ENCODE measurements around the gene BCAR1.

BCAR1 gene

GRCh38 chr16:75251280-75252048 lies at the start of gene BCAR1:
TSS of gene BCAR1 (minus strand) at chr16:75251624. CDS start at chr16:75251482, 142 bp downstream.
- TF ChIP-seq CTCF (conservative IDR thresholded peaks at IDR 0.05) (no peak), ZFX (IDR thresholded peaks at IDR 0.05) (peak; percentile 84; the same call in 1 of the 2 replicates)
- peak within 1 kb of the TSS; percentile 98 for H3K27ac ChIP-seq

GRCh38 chr16:75298267-75298666 lies 46.8 kb upstream of the BCAR1 start:
- no peak overlapping the region for H3K27ac ChIP-seq
- TF ChIP-seq ZFX (IDR thresholded peaks at IDR 0.05) (no peak), CTCF (conservative IDR thresholded peaks at IDR 0.05) (no peak)

GRCh38 chr16:75296606-75297005 lies 45.2 kb upstream of the BCAR1 start:
- no peak for TF ChIP-seq ZFX (IDR thresholded peaks at IDR 0.05)
- no peak for TF ChIP-seq CTCF (conservative IDR thresholded peaks at IDR 0.05)
- H3K27ac ChIP-seq = no peak overlapping the region

- H3K27ac ChIP-seq = no peak overlapping the region
- no peak for TF ChIP-seq CTCF (conservative IDR thresholded peaks at IDR 0.05)
These were observed 43.5 kb upstream of the BCAR1 start for GRCh38 chr16:75294773-75295459.

- TF ChIP-seq CTCF (conservative IDR thresholded peaks at IDR 0.05) (no peak), ZFX (IDR thresholded peaks at IDR 0.05) (no peak)
- H3K27ac ChIP-seq = no peak overlapping the region
These were observed 42.3 kb upstream of the BCAR1 start for GRCh38 chr16:75293772-75294171.

GRCh38 chr16:75293173-75293572 lies 41.7 kb upstream of the BCAR1 start:
- H3K27ac ChIP-seq = no peak overlapping the region
- TF ChIP-seq ZFX (IDR thresholded peaks at IDR 0.05) (no peak), CTCF (conservative IDR thresholded peaks at IDR 0.05) (no peak)

GRCh38 chr16:75292691-75293090 lies 41.3 kb upstream of the BCAR1 start:
- H3K27ac ChIP-seq = no peak overlapping the region
- TF ChIP-seq CTCF (conservative IDR thresholded peaks at IDR 0.05) = no peak
